CD4-positive, alpha-beta T cell (primary cell): Measurements from ENCODE around the gene TMEM11. TPM values are rescaled to one million over a fixed set of nuclear protein-coding genes. Genes with fewer than 3 reads are reported as not detected.
"Not testable (repeated sequence)": the region's sequence is repeated elsewhere in the genome, so short reads cannot be mapped to it uniquely, and the experiment has no call there.

ENCODE experiments used
- ATAC-seq: fragments of 200-7000 bp; cut with Tn5 transposase; one replicate; pipeline ENCODE4 v1.10.0; 2022; ENCODE audit warnings: mild to moderate bottlenecking; ENCODE audit not compliant: poor library complexity
- CTCF ChIA-PET: fragments of 350-600 bp; sonication (Branson Sonifier 250); formaldehyde crosslinking; loops from one replicate; lab custom pipeline; 2021; ENCODE audit warnings: antibody characterized with exemption, inconsistent platforms; lab: Charles Lee
- POLR2A ChIA-PET: fragments of 350-600 bp; sonication (Branson Sonifier 250); formaldehyde crosslinking; loops from one replicate; lab custom pipeline; 2021; ENCODE audit warnings: antibody characterized with exemption, inconsistent platforms; lab: Charles Lee
- DNase-seq, 14 experiments: peaks; one replicate each; pipeline ENCODE4 v3.0.0-alpha.2; 2013 to 2020; ENCODE audit warnings: mixed read lengths in 2 of 14
- H3K27ac ChIP-seq, 2 donors: one replicate each; pipeline versions ENCODE4 v1.5.1 to v1.7.0; 2013; ENCODE audit warnings: low read length in 2 of 2, low read depth in 1 of 2, mild to moderate bottlenecking in 1 of 2
- H3K27me3 ChIP-seq, 2 experiments: 1 replicate in 1 of 2; 2 replicates in 1 of 2; pipeline versions ENCODE4 v1.6.1 to v1.7.0; 2013; ENCODE audit warnings: low read length in 2 of 2, control low read depth in 1 of 2, mild to moderate bottlenecking in 1 of 2, moderate library complexity in 1 of 2; ENCODE audit not compliant: insufficient read depth in 2 of 2, control insufficient read depth in 1 of 2
- H3K36me3 ChIP-seq: one replicate; pipeline ENCODE4 v1.6.1; 2013; ENCODE audit warnings: low read length, control low read depth; ENCODE audit not compliant: insufficient read depth
- H3K4me1 ChIP-seq: one replicate; pipeline ENCODE4 v1.6.1; 2013; ENCODE audit warnings: low read length, control low read depth; ENCODE audit not compliant: insufficient read depth
- H3K4me3 ChIP-seq: one replicate; pipeline ENCODE4 v1.5.1; 2013; ENCODE audit warnings: mild to moderate bottlenecking, low read length, moderate library complexity
- H3K9me3 ChIP-seq, 2 experiments: 1 replicate in 1 of 2; 2 replicates in 1 of 2; pipeline versions ENCODE4 v1.6.1 to v1.7.0; 2013; ENCODE audit warnings: low read length in 2 of 2, mild to moderate bottlenecking in 2 of 2, control low read depth in 1 of 2, moderate library complexity in 1 of 2; ENCODE audit not compliant: control insufficient read depth in 1 of 2, insufficient read depth in 1 of 2
- H3K27ac Mint-ChIP-seq: one replicate; pipeline ENCODE4 v1.8.0; 2020; ENCODE audit warnings: mixed read lengths
- H3K27me3 Mint-ChIP-seq: one replicate; pipeline ENCODE4 v1.8.0; 2021; ENCODE audit warnings: mixed read lengths
- H3K36me3 Mint-ChIP-seq: one replicate; pipeline ENCODE4 v1.8.0; 2021; ENCODE audit warnings: low read depth, mixed read lengths
- H3K4me1 Mint-ChIP-seq: one replicate; pipeline ENCODE4 v1.8.0; 2021; ENCODE audit warnings: low read depth, mixed read lengths
- H3K4me3 Mint-ChIP-seq: one replicate; pipeline ENCODE4 v1.8.0; 2020; ENCODE audit warnings: mild to moderate bottlenecking, mixed read lengths
- H3K9me3 Mint-ChIP-seq: one replicate; pipeline ENCODE4 v1.8.0; 2020; ENCODE audit warnings: mixed read lengths
- CTCF ChIP-seq: fragments of 200-600 bp; IDR thresholded peaks from one replicate; pipeline ENCODE4 v1.8.0; 2022; ENCODE audit warnings: antibody characterized with exemption, mild to moderate bottlenecking
- intact Hi-C, 2 experiments: fragments of 100-400 bp; cut with DNase I in 1 of 2; cut with micrococcal nuclease in 1 of 2; formaldehyde crosslinking; loops; one replicate each; pipeline versions ENCODE4 v1.15.1 to v1.9.0; 2023 to 2025; cut with DNase I, micrococcal nuclease
- total RNA-seq, 174 experiments: library from RNA in 2 of 174; stranded (reverse) in 2 of 174; gene quantifications; one replicate each; pipeline ENCODE4 v1.2.3 and lab custom pipeline; 2021 to 2026

Gene TMEM11
- total RNA-seq, 2 experiments from 2014 or later: 17.8 to 19.2 TPM

DNA sequence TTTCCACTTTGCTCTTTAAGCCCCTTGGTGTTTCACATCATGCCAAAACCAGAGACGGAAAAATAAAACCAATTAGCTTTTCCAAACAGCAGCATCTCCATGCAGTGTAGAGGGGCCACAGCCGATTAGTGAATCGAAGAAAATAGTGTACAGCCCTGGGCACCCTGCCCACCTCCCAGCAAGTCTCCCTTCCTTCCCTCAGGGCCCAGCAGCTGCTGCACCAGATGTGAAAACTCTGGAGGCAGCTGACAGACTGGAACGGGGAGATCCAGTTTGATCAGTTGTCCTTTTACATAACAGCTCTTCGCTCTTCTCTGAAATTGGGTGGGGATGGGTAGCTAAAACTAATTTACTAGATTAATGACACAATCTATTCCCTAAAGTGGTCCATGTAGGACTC lies 19.3 kb downstream of the TMEM11 start:
- Mint-ChIP-seq H3K27ac (no peak overlapping the region), H3K9me3 (no peaks in the 10 kb centered on the region), H3K4me1 (peaks cover 10% of the 10 kb centered on the region), H3K4me3 (no peak overlapping the region), H3K36me3 (peaks cover 52% of the 10 kb centered on the region), H3K27me3 (no peaks in the 10 kb centered on the region)
- no peak for TF ChIP-seq CTCF
- no peak for DNase-seq
- Histone ChIP-seq H3K27me3 (no peaks in the 10 kb centered on the region), H3K4me1 (no peaks in the 10 kb centered on the region), H3K27ac (no peak overlapping the region), H3K4me3 (no peak overlapping the region), H3K9me3 (no peaks in the 10 kb centered on the region), H3K36me3 (peaks cover 17% of the 10 kb centered on the region)
- ATAC-seq: no peak
- ChIA-PET POLR2A (interaction anchor here (0.7 kb wide), 1 partner anchor 268 kb away, joined by 3 read pairs; no protein-coding TSS in a partner anchor), CTCF (interaction anchor here (1.0 kb wide), 1 partner anchor 18 kb away, joined by 3 read pairs; no protein-coding TSS in a partner anchor)
- intact Hi-C loops: no loop called here

- no peak overlapping the region for H3K4me3 Mint-ChIP-seq
- H3K27me3 Mint-ChIP-seq: no peaks in the 10 kb centered on the region
- no peaks in the 10 kb centered on the region for H3K27me3 ChIP-seq
- H3K4me1 ChIP-seq: no peaks in the 10 kb centered on the region
- H3K4me1 Mint-ChIP-seq: peaks cover 10% of the 10 kb centered on the region
- ChIA-PET CTCF (no interaction called here), POLR2A (no interaction called here)
- TF ChIP-seq CTCF: no peak
- DNase-seq (no peak), ATAC-seq (no peak)
- H3K9me3 ChIP-seq: no peaks in the 10 kb centered on the region
- H3K36me3 Mint-ChIP-seq: peaks cover 54% of the 10 kb centered on the region
- no peaks in the 10 kb centered on the region for H3K9me3 Mint-ChIP-seq
- H3K27ac Mint-ChIP-seq: no peak overlapping the region
- no peak overlapping the region for H3K27ac ChIP-seq
- intact Hi-C loops: no loop called here
- H3K36me3 ChIP-seq: peaks cover 17% of the 10 kb centered on the region
- no peak overlapping the region for H3K4me3 ChIP-seq
These were observed 19.7 kb downstream of the TMEM11 start for GRCh38 chr17:21194226-21194625.

- H3K9me3 Mint-ChIP-seq: no peaks in the 10 kb centered on the region
- no peak for TF ChIP-seq CTCF
- no peak overlapping the region for H3K27ac ChIP-seq
- H3K27me3 ChIP-seq: no peaks in the 10 kb centered on the region
- H3K27me3 Mint-ChIP-seq: no peaks in the 10 kb centered on the region
- H3K4me1 Mint-ChIP-seq: peaks cover 6% of the 10 kb centered on the region
- H3K4me3 Mint-ChIP-seq: no peak overlapping the region
- no peak overlapping the region for H3K4me3 ChIP-seq
- POLR2A ChIA-PET: no interaction called here
- H3K9me3 ChIP-seq: no peaks in the 10 kb centered on the region
- ATAC-seq: no peak
- peaks cover 50% of the 10 kb centered on the region for H3K36me3 Mint-ChIP-seq
- CTCF ChIA-PET: no interaction called here
- H3K4me1 ChIP-seq: no peaks in the 10 kb centered on the region
- DNase-seq: no peak
- intact Hi-C loops: no loop called here
- peaks cover 17% of the 10 kb centered on the region for H3K36me3 ChIP-seq
- H3K27ac Mint-ChIP-seq: no peak overlapping the region
These were observed 20.9 kb downstream of the TMEM11 start for GRCh38 chr17:21193031-21193430.

- H3K4me3 Mint-ChIP-seq, H3K4me1 ChIP-seq, DNase-seq, CTCF ChIA-PET, ATAC-seq, H3K4me1 Mint-ChIP-seq, H3K27ac Mint-ChIP-seq, H3K4me3 ChIP-seq, POLR2A ChIA-PET, H3K27me3 ChIP-seq, H3K9me3 Mint-ChIP-seq, H3K27ac ChIP-seq, H3K27me3 Mint-ChIP-seq, intact Hi-C loops, H3K9me3 ChIP-seq: not testable (repeated sequence)
- peaks cover 11% of the 10 kb centered on the region for H3K36me3 ChIP-seq
- peaks cover 44% of the 10 kb centered on the region for H3K36me3 Mint-ChIP-seq
These were observed 21.5 kb downstream of the TMEM11 start for GRCh38 chr17:21192414-21192813.
